Iris pigment epithelial cell (primary cell): Measurements from ENCODE around the gene BAG5.
"Not testable (repeated sequence)": the region's sequence is repeated elsewhere in the genome, so short reads cannot be mapped to it uniquely, and the experiment has no call there.

Experiments
- DNase-seq: peaks from one replicate; pipeline ENCODE4 v3.0.0-alpha.2; 2011; ENCODE audit warnings: low read depth

The BAG5 gene, protein sequence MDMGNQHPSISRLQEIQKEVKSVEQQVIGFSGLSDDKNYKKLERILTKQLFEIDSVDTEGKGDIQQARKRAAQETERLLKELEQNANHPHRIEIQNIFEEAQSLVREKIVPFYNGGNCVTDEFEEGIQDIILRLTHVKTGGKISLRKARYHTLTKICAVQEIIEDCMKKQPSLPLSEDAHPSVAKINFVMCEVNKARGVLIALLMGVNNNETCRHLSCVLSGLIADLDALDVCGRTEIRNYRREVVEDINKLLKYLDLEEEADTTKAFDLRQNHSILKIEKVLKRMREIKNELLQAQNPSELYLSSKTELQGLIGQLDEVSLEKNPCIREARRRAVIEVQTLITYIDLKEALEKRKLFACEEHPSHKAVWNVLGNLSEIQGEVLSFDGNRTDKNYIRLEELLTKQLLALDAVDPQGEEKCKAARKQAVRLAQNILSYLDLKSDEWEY

DNA sequence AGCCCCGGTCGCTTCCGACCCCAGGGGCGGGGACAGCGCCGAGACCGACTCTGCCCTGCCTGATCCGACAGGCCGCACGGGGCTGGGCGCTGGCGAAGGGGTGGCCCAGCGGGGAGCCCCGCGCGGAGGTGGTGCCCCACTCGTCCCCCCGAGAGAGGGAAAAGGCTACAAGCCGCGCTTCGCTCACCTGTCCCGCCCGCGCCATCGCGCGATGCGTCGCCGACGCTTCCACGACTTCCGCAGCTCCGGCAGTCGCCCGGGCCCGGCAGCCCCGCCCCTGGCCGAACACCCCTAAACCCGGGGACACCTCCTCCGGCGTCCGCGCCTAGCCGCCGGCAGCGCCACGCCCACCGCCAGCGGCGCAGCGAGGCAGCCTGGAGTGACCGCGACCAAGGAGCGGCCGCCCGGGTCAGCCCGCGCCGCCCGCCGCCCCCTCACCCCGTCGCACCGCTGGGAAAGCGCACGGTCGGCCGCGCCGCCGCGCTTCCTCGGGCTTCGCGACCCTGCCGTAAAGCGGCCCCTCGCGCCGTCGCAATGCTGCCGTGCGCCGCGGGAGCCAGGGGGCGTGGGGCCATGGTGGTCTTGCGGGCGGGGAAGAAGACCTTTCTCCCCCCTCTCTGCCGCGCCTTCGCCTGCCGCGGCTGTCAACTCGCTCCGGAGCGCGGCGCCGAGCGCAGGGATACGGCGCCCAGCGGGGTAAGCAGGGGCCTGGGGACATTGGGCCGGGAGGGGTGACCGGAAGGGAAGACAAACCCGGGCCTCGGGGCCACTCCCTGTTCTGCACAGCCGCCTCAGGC, at the start of gene BAG5, which contains the start of gene COA8:
Gene BAG5, minus strand, starts transcription at position 229 of the 797 bp plus-strand sequence. CDS start 1,493 bp downstream, outside the sequence.
Gene COA8, plus strand, starts transcription at position 532 of the 797 bp plus-strand sequence. Its CDS starts 42 bp downstream, at position 574.
- peak; percentile 84 for DNase-seq

DNA sequence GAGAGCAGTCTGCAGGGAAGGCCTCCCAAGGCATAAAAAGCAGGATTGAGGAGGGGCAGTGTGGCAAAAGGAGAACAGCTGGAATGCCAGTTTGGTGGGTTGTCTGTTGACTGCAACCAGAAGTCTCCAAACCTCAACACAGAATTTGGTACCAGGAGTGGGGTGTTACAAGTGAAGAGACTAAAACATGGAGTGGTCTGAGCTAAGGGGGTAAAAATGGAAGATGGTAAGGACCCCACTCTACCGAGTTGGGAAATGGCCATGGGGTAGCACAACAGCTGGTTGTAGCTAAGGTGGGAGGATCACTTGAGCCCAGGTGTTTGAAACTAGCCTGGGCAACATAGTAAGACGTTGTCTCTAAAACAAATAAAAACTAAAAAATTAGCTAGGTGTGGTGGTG, 48.8 kb upstream of the BAG5 start:
- no peak for DNase-seq

DNA sequence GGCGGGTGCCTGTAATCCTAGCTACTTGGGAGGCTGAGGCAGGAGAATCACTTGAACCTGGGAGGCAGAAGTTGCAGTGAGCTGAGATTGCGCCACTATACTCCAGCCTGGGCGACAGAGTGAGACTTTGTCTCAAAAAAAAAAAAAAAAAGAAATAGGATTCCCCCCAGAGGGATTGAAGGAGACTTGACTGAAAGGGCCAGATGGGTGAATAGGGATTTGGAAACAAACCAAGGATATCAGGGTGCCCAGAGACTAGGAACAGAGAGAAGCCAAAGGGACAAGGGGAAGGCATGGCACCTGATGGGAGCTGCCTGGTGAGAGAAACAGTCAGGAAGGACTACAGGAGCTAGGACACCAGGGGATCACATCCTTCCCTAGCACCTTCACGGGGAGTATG, 46.6 kb upstream of the BAG5 start:
- DNase-seq: not testable (repeated sequence)

DNA sequence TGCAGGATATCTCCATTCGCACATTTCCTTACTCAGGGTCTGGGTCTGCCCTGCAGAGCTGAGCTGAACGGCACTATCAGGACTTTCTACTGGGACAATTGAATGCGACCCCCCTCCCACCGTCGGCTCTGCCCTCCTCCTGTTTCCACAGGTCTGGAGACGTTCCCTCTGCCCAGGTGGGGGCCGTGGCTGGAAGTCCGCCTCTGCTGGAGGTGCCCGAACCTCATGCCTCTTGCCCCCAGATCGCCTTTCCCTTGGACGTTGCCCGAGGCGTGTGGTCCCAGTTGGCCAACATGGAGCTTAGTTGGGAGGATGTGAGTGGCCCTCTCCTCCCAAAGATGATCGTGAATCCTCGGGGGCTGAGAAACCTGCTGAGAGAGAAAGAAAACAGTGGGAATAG, 45.4 kb upstream of the BAG5 start:
- no peak for DNase-seq

DNA sequence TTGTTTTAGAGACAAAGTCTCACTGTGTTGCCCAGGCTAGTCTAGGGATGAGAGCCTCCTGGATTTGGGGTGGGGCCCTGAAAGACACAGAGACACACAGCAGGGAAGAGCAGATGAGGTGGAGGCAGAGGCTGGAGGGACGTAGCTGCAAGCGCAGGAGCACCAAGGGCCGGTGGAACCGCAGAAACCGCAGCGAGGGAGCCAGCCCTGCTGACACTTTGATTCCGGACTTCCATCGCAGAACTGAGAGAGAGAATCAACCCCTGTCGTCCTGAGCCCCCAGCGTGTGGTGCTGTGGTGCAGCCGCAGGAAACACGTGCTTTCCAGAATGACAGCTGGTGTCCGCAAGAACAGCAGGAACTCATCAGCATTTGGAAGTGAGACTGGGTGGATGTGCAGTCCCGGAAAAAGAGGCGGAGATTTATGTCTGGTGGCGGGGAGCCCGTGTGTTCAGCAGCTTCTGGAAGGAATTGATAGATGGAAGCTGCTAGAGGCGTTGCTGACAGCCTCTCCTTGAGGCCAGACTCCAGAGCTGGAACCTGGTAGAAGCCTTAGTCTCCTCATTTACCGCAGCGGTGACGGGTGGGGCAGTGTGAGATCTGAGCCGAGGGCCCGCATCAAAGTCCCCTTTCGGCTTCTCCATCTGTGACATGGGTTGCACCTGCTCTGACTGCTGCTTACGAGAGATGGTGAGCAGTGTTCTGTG, 44.7 kb upstream of the BAG5 start:
- DNase-seq: peak; percentile 80

DNA sequence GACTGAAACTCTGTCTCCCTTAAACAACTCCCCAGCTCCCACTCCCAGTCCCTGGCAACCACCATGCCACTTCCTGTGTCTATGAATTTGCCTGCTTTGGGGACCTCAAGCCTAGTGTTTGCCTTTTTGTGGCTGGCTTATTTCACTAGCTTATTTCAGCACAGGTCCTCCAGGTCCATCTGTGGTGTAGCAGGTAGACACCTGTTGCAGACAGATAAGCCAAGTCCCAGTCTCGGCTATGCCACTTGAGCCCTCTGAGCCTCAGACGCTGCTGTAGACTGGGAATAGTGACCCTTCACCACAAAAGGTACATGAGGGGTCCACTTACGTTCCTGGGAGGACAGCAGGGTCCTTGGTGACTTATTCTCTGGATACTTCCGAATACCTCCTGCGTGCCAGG, 42.2 kb upstream of the BAG5 start:
- no peak for DNase-seq

DNA sequence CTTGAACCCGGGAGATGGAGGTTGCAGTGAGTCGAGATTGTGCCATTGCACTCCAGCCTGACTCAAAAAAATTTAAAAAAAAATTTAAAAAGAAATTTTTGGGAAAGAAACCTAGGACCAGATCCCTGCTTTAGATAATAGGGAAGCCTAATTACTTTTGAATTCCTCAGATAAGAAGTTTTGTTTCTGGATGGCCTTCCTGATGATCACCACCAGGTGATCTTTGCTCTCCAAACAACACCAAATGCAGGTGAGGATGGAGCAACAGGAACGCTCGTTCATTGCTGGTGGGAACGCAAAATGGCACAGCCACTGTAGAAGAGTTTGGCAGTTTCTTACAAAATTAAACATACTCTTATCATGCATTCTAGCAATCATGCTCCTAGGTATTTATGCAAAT, 38.0 kb upstream of the BAG5 start:
- no peak for DNase-seq

DNA sequence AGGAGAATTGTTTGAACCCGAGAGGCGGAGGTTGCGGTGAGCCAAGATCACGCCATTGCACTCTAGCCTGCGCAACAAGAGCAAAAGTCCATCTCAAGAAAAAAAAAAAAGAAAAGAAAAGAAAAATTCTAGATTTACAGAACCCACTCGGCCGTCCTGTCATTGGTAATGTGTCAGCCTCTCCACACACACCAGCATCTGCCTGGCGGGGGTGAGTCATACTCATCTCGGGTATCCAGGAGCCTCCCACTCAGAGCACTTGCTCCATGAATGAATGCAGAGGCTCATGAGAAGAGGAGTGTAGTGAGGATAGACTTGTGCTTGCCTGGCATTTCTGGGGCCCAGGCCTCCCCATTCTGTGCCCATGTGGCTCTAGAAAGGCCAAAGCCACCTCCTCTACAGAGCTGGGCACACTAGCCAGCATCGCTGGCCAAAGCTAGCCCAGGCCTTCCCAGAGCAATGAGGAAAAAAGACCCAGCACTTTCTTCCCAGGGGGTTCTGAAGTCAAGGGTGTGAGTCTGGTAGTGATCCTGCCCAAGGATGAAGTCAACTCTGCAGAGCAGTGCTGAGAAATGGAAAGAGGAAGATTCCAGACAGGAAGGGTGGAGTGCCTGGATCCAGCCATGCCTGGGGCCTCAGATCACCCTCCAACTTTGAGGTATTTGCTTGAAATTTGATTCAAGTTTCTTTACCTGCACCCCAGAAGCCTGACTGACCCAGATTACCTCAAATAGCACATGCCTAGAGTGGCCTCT, 35.3 kb upstream of the BAG5 start:
- DNase-seq: peak; percentile 92

DNA sequence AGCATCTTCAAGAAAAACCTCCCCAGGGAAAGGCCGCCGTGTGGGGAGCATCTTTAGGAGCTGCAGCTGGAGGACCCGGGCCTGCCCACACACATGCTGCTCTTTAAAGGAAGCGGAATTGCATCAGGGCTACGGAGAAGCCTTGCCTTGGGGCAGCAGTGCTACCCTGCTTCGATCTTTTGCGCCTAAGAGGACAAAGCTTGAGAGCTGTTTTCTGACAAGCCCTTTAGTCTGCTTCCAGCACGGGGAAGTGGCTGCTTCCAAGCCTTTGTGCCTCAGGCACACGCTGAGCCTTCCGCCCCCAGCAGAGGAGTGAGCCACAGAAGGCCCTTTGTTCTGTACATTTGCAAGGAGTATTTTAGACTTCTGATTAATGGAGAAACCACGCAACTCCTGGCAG, 31.8 kb upstream of the BAG5 start:
- DNase-seq: peak; percentile 53

DNA sequence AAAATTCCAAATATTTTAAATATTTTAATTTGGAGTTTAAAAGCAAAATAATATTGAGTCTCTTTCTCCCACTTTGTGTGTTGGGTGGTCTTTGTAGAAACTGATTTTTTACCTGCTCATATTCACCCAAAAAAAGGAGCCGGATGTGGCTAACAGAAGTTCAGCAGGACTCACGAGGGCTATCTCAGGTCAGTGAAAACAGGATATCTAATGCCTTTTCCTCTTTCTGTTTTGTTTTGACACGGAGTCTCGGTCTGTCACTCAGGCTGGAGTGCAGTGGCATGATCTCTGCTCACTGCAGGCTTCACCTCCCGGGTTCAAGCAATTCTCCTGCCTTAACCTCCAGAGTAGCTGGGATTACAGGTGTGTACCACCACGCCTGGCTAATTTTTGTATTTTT, 31.1 kb upstream of the BAG5 start:
- DNase-seq: no peak

DNA sequence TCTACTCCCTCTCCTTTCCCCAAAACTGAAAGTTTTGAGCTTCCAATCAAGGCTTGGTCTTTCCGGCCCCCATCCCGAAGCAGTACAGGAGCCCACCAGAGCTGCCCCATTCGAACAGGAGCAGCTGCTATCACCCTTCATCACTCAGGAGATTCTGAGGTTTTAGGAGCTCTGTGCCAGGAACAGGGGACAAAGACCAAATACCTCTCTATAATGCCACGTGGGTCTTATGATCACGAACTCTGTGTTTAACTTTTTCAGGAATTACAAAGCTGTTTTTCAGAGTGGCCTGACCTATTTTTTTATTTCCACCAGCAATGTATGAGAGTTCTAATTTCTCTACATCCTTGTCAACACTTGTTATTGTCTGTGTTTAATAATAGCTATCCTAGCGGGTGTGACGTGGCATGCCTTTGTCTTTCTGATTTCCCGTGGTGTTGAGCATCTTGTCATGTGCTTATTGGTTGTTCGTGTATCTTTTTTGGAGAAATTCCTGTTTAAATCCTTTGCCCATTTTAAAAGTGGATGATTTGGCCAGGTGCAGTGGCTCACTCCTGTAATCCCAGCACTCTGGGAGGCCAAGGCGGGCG, 22.0 kb upstream of the BAG5 start:
- DNase-seq: no peak

DNA sequence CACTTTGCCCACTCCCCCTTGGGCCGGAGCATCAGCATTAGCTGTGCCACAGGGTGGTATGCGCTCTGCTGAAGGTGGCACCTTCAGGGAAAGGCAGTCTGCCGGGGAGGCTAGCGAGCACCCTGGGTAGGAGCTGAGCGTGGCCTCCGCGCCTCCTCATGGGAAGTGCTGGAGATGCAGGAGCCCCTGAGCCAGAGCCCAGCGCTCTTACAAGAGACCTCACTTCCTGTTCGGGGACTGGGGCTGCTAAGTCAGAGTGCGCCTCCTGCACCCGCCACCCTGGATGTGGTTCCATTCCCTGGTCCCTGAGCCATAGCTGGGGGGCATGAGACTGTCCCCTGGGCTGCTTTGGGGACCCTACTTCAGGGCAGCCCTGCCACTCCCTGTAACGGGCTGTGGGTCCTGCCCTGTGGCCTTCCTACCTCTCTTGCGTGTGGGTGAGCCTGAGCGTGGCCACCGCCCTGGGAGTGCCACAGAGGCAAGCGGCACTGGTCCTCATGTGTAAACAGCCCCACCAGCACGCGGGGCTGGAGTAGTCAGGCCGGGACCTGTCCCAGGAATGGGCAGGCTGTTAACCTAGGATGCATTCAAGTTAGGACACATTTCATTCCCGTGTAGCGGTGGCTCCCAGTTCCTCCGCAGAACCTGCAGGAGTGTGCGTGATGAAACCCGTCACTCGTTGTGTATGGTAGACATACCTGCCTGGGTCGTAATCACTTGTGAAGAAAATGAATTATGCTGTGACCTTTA, 19.7 kb upstream of the BAG5 start:
- no peak for DNase-seq

DNA sequence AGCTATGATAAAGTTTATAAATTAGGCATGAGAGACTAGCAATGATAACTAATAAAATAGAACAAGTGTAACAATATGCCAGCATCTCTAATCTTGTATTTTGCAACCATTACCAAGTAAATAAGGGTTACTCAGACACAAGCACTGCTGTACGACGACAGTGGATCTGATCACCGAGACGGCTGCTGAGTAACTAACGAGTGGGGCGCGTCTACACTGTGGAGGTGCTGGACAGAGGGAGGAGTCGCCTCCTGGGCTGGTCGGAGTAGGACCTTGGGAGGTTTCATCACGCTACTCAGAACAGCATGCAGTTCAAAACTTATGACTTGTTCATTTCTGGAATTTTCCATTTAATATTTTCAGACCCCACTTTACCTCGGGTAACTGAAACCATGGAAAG, 18.7 kb upstream of the BAG5 start:
- DNase-seq: no peak

DNA sequence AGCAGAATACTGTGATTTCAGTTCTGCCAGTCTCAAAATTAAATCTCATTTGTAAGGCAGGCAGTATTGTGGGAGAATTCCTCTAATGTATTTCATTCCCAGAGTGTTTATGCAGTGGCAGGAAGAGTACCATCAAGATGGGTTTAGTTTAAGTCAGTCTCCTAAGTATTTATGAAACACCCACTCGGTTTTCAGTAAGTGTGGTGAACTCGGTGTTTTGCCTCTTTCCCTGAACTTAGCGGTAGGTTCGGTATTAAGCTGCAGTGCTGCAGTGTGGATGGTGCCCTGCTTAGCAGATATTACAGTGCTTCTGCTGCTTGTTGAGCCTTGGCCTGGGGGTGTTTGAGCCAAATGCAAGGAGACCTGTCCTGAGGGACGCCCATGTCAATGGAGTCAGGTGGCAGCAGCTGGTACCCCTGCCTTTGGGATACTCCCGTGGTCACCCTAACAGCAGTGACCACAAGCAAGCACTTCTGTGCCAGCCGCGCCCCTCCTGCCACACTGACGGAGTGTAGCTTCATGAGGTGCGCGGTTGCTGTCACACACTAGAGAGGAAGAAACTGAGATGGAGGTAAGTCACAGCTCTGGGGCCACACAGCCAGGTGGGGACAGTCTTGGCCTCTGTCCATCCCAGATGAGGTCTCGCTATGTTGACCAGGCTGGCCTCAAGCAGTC, 16.1 kb upstream of the BAG5 start:
- no peak for DNase-seq

DNA sequence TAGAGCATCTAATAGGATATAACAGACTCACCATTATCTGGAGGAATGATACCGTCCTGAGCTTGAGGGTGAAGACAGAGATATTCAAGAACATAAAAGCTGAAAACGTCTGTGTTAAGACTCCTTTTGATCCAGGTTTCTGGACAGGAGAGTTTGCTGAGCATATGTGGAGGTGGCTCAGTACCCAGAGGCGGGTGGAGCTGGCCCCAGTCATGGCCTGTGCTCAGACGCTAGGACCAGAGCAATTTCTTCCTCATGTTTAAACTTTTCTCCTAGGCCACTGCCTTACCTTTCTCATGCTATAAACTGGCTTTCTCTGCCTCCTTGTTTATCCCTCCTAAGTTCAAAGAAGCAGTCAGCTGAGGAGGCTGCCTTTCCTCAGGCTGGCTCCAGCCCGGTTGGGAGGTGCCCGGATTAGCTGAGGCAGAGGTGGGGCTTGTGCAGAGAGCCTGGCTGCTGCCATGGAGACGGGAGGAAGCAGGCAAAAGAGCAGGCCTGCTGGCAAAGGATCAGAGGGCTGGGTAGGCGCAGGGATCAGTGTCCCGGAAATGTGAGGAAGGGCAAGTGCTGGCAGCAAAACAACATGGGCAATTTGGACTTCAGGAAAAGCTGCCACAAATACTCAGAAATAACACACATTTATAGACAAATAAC, 14.0 kb upstream of the BAG5 start:
- DNase-seq: peak; percentile 90

DNA sequence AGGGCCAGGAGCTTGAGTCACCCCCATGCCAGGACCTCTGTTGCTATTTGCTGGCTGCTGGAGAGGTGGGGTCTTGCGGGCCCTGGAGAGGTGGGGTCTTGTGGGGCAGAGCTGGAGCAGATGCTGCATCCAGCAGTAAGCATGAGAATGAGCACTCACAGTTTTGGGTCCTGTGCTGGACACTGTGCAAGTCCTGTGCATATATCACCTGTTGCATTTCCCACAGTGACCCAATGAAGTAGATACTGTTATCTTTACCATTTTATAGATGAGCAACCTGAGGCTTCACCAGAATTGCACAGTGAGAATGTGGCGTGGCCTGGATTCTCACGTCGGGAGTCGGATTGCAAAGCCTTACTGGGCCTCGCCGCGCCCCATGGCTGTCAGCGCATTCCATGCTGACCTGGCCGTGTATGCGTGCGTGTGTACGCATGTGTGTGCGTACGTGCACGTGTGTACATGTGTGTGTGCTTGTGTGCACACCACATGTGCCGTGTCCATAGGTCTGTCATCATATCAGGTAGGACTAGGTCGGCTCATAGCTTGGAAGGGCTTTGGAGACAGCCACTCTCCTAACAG, 12.3 kb upstream of the BAG5 start:
- DNase-seq: no peak

DNA sequence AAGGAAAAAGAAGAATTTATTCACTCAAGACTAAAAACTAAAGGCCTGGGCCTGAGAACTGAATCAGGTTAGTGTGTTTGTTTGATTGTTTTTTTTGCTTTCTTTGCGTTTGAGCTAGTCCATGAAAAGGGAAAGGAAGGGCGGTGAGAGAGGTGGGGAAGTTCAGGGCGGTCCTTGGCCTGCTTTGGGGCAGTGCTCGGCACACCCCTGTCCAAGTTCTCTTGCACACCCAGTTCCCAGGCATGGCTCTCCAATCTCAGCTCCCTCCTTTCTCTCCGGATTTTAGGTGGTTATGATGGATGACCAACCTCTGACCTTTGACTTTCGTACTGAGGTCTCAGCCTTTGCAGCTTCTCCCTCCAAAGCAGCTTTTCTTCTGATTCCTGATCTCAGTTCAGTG, 11.6 kb upstream of the BAG5 start:
- no peak for DNase-seq

DNA sequence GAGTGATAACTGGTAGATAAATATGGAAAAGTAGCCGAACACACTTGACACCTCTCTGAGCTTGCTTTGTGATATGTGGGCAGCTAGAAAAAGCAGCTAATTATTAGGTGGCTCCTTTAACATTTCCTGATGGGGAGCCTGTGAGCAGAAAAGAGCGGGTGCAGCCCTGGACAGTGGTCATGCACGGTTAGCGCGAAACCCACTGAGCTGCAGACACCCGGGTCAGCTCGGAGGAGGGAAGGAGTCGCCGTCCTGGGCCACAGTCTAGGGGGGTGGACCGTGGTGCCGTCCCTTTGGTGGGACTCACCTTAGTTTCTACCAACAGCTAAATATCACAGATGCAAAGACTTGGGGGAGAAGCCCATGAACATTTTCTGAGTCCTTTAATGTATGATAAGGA, 7.0 kb upstream of the BAG5 start:
- DNase-seq: no peak

DNA sequence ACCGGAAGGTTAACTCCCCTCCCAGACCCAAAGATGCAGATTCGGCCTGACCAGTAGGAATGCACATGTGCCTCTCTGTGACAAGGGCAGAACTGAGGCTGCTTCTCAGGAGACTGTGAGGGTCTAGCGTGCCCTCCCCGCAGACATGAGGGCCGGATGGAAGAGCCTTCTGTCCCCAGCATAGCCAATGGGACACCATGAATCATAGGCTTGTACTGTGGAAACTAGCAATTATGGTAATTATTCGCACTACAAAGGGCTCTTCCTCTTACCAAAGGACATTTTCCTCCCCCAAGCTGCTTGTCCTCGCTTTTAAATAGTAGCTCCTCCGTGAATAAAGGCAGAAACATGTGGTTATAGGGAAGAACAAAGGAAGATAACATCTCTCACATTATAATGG, 6.5 kb upstream of the BAG5 start:
- DNase-seq: no peak
